Chondrocyte (in vitro differentiated cells): ENCODE data around the gene GALK2. TPM values are rescaled to one million over a fixed set of nuclear protein-coding genes. Genes with fewer than 3 reads are reported as not detected.
A peak's percentile ranks its signal among the peaks of the same experiment; 100 is the strongest.

Experiments used
- DNase-seq: peaks from one replicate; pipeline ENCODE4 v3.0.0; 2021; ENCODE audit warnings: mixed read lengths, low spot score
- H3K27ac Mint-ChIP-seq: one replicate; pipeline ENCODE4 v1.8.0; 2021; ENCODE audit warnings: mild to moderate bottlenecking, moderate library complexity, mixed read lengths; ENCODE audit not compliant: unreplicated experiment
- H3K27me3 Mint-ChIP-seq: 2 replicates; pipeline ENCODE4 v1.8.0; 2021; ENCODE audit warnings: low read depth, mixed read lengths
- H3K36me3 Mint-ChIP-seq: 2 replicates; pipeline ENCODE4 v1.8.0; 2021; ENCODE audit warnings: low read depth, mixed read lengths
- H3K4me1 Mint-ChIP-seq: 2 replicates; pipeline ENCODE4 v1.8.0; 2021; ENCODE audit warnings: low read depth, mild to moderate bottlenecking, mixed read lengths
- H3K4me3 Mint-ChIP-seq: one replicate; pipeline ENCODE4 v1.8.0; 2021; ENCODE audit warnings: mild to moderate bottlenecking, moderate library complexity, mixed read lengths; ENCODE audit not compliant: unreplicated experiment
- H3K9me3 Mint-ChIP-seq: 2 replicates; pipeline ENCODE4 v1.8.0; 2021; ENCODE audit warnings: low read depth, mixed read lengths
- CTCF ChIP-seq: fragments of 200-600 bp; sonication (generic); IDR thresholded peaks from 2 replicates; pipeline ENCODE4 v1.5.0; 2021; ENCODE audit warnings: antibody characterized with exemption, mild to moderate bottlenecking, moderate library complexity
- total RNA-seq: library from RNA; stranded (reverse); gene quantifications from 3 replicates; pipeline ENCODE4 v1.2.1, GENCODE V29; 2021

The GALK2 gene
- total RNA-seq, 1 donor from 2014 or later: 14.8 TPM

- no peak for DNase-seq
- Mint-ChIP-seq H3K27ac (peak overlapping the region; percentile 97), H3K4me1 (peaks cover 47% of the 10 kb centered on the region), H3K9me3 (no peaks in the 10 kb centered on the region), H3K27me3 (no peaks in the 10 kb centered on the region), H3K36me3 (peaks cover 4% of the 10 kb centered on the region), H3K4me3 (peak overlapping the region; percentile 88)
- no peak for TF ChIP-seq CTCF
Measured at GRCh38 chr15:49154359-49154758, 15.7 kb upstream of the GALK2 start.

GRCh38 chr15:49154799-49155109, 15.3 kb upstream of the GALK2 start:
- Mint-ChIP-seq H3K4me3 (peak overlapping the region; percentile 88), H3K4me1 (peaks cover 47% of the 10 kb centered on the region), H3K27ac (peak overlapping the region; percentile 97), H3K27me3 (no peaks in the 10 kb centered on the region), H3K36me3 (peaks cover 4% of the 10 kb centered on the region), H3K9me3 (no peaks in the 10 kb centered on the region)
- TF ChIP-seq CTCF: no peak
- DNase-seq: no peak

- peak; percentile 95 for DNase-seq
- no peaks in the 10 kb centered on the region for H3K27me3 Mint-ChIP-seq
- no peak for TF ChIP-seq CTCF
- H3K36me3 Mint-ChIP-seq: peaks cover 4% of the 10 kb centered on the region
- H3K9me3 Mint-ChIP-seq: no peaks in the 10 kb centered on the region
- peak within 1 kb of the TSS; percentile 97 for H3K27ac Mint-ChIP-seq
- H3K4me1 Mint-ChIP-seq: peaks cover 46% of the 10 kb centered on the region
- H3K4me3 Mint-ChIP-seq: peak within 1 kb of the TSS; percentile 88
Measured at GRCh38 chr15:49155110-49155833, 14.8 kb upstream of the GALK2 start, which contains the start of gene COPS2. Gene COPS2 (minus strand): TSS chr15:49155599. CDS start chr15:49155578, 21 bp downstream.

- peak overlapping the region; percentile 88 for H3K4me3 Mint-ChIP-seq
- H3K27ac Mint-ChIP-seq: peak overlapping the region; percentile 97
- no peak for TF ChIP-seq CTCF
- no peaks in the 10 kb centered on the region for H3K9me3 Mint-ChIP-seq
- H3K36me3 Mint-ChIP-seq: peaks cover 2% of the 10 kb centered on the region
- H3K4me1 Mint-ChIP-seq: peaks cover 43% of the 10 kb centered on the region
- no peak for DNase-seq
- no peaks in the 10 kb centered on the region for H3K27me3 Mint-ChIP-seq
Measured at GRCh38 chr15:49155834-49156627, 14.0 kb upstream of the GALK2 start.

GRCh38 chr15:49163678-49164077, 6.4 kb upstream of the GALK2 start:
- H3K9me3 Mint-ChIP-seq: no peaks in the 10 kb centered on the region
- H3K27me3 Mint-ChIP-seq: no peaks in the 10 kb centered on the region
- H3K27ac Mint-ChIP-seq: no peak overlapping the region
- H3K4me1 Mint-ChIP-seq: no peaks in the 10 kb centered on the region
- no peak overlapping the region for H3K4me3 Mint-ChIP-seq
- no peak for DNase-seq
- no peak for TF ChIP-seq CTCF
- H3K36me3 Mint-ChIP-seq: no peaks in the 10 kb centered on the region
